Smooth muscle cell (in vitro differentiated cells): Measurements from ENCODE around the gene ANKRD28. TPM values are rescaled to one million over a fixed set of nuclear protein-coding genes. Genes with fewer than 3 reads are reported as not detected.

Experiments
- DNase-seq: peaks from one replicate; lab custom pipeline; 2025; ENCODE audit not compliant: unreplicated experiment; lab: John Stamatoyannopoulos, UW
- H2AFZ ChIP-seq: fragments of 200-600 bp; sonication (generic); 2 replicates; pipeline ENCODE4 v1.6.0; 2016; ENCODE audit warnings: antibody characterized with exemption, low read depth, mild to moderate bottlenecking
- H3F3A ChIP-seq: fragments of 200-600 bp; sonication (generic); 2 replicates; pipeline ENCODE4 v1.6.0; 2017; ENCODE audit warnings: antibody characterized with exemption, low read depth
- H3K27ac ChIP-seq: fragments of 200-600 bp; sonication (generic); 2 replicates; pipeline ENCODE4 v1.5.1; 2016; ENCODE audit warnings: low read depth, mild to moderate bottlenecking
- H3K27me3 ChIP-seq: fragments of 200-600 bp; sonication (generic); 2 replicates; pipeline ENCODE4 v1.6.1; 2016; ENCODE audit warnings: low read depth, mild to moderate bottlenecking
- H3K36me3 ChIP-seq: fragments of 200-600 bp; sonication (generic); 2 replicates; pipeline ENCODE4 v1.5.1; 2016; ENCODE audit warnings: low read depth
- H3K4me1 ChIP-seq: fragments of 200-600 bp; sonication (generic); 2 replicates; pipeline ENCODE4 v1.5.1; 2016; ENCODE audit warnings: low read depth
- H3K4me2 ChIP-seq: fragments of 200-600 bp; sonication (generic); 2 replicates; pipeline ENCODE4 v1.6.0; 2016; ENCODE audit warnings: mild to moderate bottlenecking
- H3K4me3 ChIP-seq: fragments of 200-600 bp; sonication (generic); 2 replicates; pipeline ENCODE4 v1.5.1; 2016; ENCODE audit warnings: mild to moderate bottlenecking
- H3K79me2 ChIP-seq: fragments of 200-600 bp; sonication (generic); 2 replicates; pipeline ENCODE4 v1.6.0; 2016; ENCODE audit warnings: low read depth, mild to moderate bottlenecking
- H3K9ac ChIP-seq: fragments of 200-600 bp; sonication (generic); 2 replicates; pipeline ENCODE4 v1.6.0; 2016; ENCODE audit warnings: low read depth
- H3K9me3 ChIP-seq: fragments of 200-600 bp; sonication (generic); replicated peaks from 2 replicates; pipeline ENCODE4 v1.5.1; 2016; ENCODE audit warnings: low read depth
- H4K20me1 ChIP-seq: fragments of 200-600 bp; sonication (generic); 2 replicates; pipeline ENCODE4 v1.6.0; 2016; ENCODE audit warnings: low read depth
- CTCF ChIP-seq: fragments of 200-600 bp; sonication (generic); IDR thresholded peaks from 2 replicates; pipeline ENCODE4 v1.5.1; 2017; ENCODE audit warnings: borderline replicate concordance, mild to moderate bottlenecking, antibody characterized with exemption; ENCODE audit not compliant: insufficient read depth, poor library complexity, severe bottlenecking
- WGBS: methylation state at CpG from one replicate; pipeline ENCODE4 v1.1.7; 2016; ENCODE audit warnings: low lambda C conversion rate; 5-methylcytosine and 5-hydroxymethylcytosine counted together
- polyA plus RNA-seq: library from polyadenylated mRNA; unstranded; fragments of >200 nt; fragmentation: Nextera tagmentation; extraction: Ambion mirVana; gene quantifications from 2 replicates; pipeline ENCODE4 v1.2.1, GENCODE V29; 2016
- total RNA-seq: library from RNA; depleted of rRNA; stranded (reverse); fragments of >200 nt; gene quantifications from 2 replicates; pipeline ENCODE4 v1.2.3, GENCODE V29; 2014

The ANKRD28 gene
- total and polyA plus RNA-seq, 2 experiments from 2014 or later = 11.8 to 35.7 TPM

GRCh38 chr3:15651396-15651795 is 146.4 kb downstream of the ANKRD28 start:
- Histone ChIP-seq H4K20me1 (no peaks in the 10 kb centered on the region), H3K4me1 (peaks cover 20% of the 10 kb centered on the region), H3K4me3 (no peak overlapping the region), H3F3A (peaks cover 7% of the 10 kb centered on the region), H3K9me3 (no peaks in the 10 kb centered on the region), H2AFZ (no peak overlapping the region), H3K36me3 (no peaks in the 10 kb centered on the region), H3K27me3 (no peaks in the 10 kb centered on the region), H3K9ac (no peak overlapping the region), H3K4me2 (no peak overlapping the region), H3K79me2 (no peaks in the 10 kb centered on the region), H3K27ac (no peak overlapping the region)
- no peak for DNase-seq
- no peak for TF ChIP-seq CTCF
- 73% methylated on average over 8 of the region's 8 CpGs for WGBS

- WGBS = 94% methylated on average over 5 of the region's 5 CpGs
- Histone ChIP-seq H3K27ac (no peak overlapping the region), H3K4me3 (no peak overlapping the region), H2AFZ (no peak overlapping the region), H3K9me3 (no peaks in the 10 kb centered on the region), H3K79me2 (no peaks in the 10 kb centered on the region), H3K4me2 (no peak overlapping the region), H3K36me3 (no peaks in the 10 kb centered on the region), H4K20me1 (no peaks in the 10 kb centered on the region), H3K4me1 (peaks cover 22% of the 10 kb centered on the region), H3K27me3 (no peaks in the 10 kb centered on the region), H3K9ac (no peak overlapping the region), H3F3A (peaks cover 16% of the 10 kb centered on the region)
- no peak for DNase-seq
- no peak for TF ChIP-seq CTCF
These were observed 147.9 kb downstream of the ANKRD28 start for GRCh38 chr3:15649858-15650257.

- Histone ChIP-seq H3K27ac (no peak overlapping the region), H3K27me3 (no peaks in the 10 kb centered on the region), H3K79me2 (no peaks in the 10 kb centered on the region), H3K9me3 (no peaks in the 10 kb centered on the region), H3K4me1 (peaks cover 19% of the 10 kb centered on the region), H3F3A (peaks cover 16% of the 10 kb centered on the region), H3K9ac (no peak overlapping the region), H3K36me3 (no peaks in the 10 kb centered on the region), H2AFZ (no peak overlapping the region), H3K4me2 (no peak overlapping the region), H4K20me1 (no peaks in the 10 kb centered on the region), H3K4me3 (no peak overlapping the region)
- WGBS = 92% methylated on average over 3 of the region's 3 CpGs
- DNase-seq = no peak
- no peak for TF ChIP-seq CTCF
These were observed 148.4 kb downstream of the ANKRD28 start for GRCh38 chr3:15649341-15649740.

- WGBS = 21% methylated on average over 4 of the region's 4 CpGs
- no peaks in the 10 kb centered on the region for H4K20me1 ChIP-seq
- DNase-seq = no peak
- H3K9me3 ChIP-seq = no peaks in the 10 kb centered on the region
- peak overlapping the region; percentile 80 for H3K4me2 ChIP-seq
- peaks cover 11% of the 10 kb centered on the region for H3K4me1 ChIP-seq
- H2AFZ ChIP-seq = no peak overlapping the region
- peak overlapping the region; percentile 93 for H3K9ac ChIP-seq
- H3K27ac ChIP-seq = peak overlapping the region; percentile 100
- H3K36me3 ChIP-seq = no peaks in the 10 kb centered on the region
- H3K4me3 ChIP-seq = peak overlapping the region; percentile 14
- H3K27me3 ChIP-seq = no peaks in the 10 kb centered on the region
- peaks cover 16% of the 10 kb centered on the region for H3F3A ChIP-seq
- no peak for TF ChIP-seq CTCF
- no peaks in the 10 kb centered on the region for H3K79me2 ChIP-seq
These were observed 150.1 kb downstream of the ANKRD28 start for GRCh38 chr3:15647611-15648167.
